NCI-H1417 (cell line): ENCODE results near the gene OTOP3.

Experiments used
- DNase-seq, 3 experiments: peaks; one replicate each; lab custom pipeline; 2025; lab: John Stamatoyannopoulos, UW

The OTOP3 gene

DNA sequence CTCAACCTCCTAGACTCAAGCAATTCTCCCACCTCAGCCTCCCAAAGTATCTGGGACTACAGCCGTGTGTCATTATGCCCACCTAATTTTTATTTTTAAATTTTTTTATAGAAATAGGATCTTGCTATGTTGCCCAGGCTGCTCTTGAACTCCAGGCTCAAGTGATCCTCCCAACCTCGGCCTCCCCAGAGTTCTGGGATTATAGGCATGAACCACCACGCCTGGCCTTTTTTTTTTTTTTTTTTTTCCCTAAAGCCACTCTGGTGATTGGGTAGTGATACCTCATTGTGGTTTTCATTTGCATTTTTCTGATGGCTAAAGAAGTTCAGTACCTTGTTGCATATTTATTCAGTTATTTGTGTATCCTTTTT is 50.5 kb downstream of the OTOP3 start:
- no peak for DNase-seq

DNA sequence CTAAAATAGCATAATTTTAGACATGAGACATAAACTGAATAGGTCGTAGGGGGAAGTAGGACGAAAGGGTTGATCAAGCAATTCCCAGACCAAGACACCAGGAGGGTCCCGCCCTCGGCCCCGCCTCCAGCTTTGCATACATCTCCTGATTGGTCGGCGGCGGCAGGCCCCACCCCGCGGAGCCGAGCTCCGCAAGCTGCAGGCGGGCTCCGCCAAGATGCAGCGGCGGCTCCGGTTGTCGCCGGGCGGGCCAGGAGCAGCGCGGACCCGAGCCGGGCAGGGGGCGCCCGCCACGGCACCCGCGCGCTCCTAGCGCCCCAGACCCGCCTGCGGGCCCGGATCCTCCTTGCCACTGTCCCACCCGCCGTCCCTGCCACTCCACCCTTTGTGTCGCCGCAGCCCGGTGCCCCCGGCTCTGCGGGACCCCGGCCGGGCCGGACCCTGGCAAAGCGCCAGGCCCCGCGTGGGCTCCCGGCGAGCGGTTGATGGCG is 51.8 kb downstream of the OTOP3 start, which contains the start of gene CDR2L:
Gene CDR2L, plus strand, starts transcription at position 215 of the 491 bp plus-strand sequence. CDS start 412 bp downstream, outside the sequence.
- peak; percentile 90 to 95 (median 93) for DNase-seq

GRCh38 chr17:74987909-74988711 is 52.4 kb downstream of the OTOP3 start:
- peak; percentile 48 to 59 (median 54) for DNase-seq

DNA sequence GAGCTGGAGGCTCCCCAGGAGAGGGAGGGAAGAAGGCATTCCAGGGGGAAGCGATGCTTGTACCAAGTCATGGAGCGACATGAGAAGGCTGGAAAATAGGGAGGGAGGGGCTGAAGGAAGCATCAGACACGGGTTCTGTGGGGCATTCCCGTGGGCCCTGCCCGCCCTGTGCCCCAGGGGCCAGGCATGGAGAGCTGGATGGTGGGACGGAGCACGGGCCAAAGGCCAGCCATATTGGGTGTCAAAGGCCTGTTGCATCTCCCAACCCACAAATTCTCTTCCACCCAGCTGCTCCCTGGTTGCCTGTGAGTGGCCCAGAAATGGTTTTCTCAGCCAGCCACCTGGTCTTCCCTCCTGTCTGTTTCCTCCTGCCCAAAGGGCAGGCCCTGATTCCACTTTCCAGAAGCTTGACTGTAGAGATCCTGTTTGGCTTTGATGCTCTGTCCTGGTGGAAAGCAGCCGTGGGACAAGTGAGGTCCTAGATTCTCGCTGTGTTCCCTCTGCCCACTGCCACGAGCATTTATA is 54.9 kb downstream of the OTOP3 start:
- no peak for DNase-seq

DNA sequence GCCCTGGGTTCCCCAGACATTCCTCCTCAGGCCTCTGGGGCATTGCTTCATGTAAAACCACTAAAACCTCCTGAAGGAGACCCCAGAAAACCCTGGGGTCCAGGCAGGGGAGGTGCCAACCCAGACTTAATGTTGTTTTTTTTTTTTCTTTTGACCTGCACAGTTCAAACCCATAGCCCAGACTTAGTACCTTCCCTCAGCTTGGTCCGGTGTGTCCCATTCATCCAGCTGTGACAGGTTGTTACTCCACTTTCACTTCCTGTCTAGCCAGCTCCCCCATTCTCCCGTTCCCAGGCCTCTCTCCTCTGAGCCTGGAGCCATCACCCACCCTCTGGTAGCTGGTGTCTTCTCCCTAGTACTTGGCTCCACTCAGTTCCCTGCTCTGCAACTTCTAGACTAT is 56.5 kb downstream of the OTOP3 start:
- no peak for DNase-seq

- DNase-seq, result no peak
Measured at GRCh38 chr17:74994440-74994839, 58.7 kb downstream of the OTOP3 start.

DNA sequence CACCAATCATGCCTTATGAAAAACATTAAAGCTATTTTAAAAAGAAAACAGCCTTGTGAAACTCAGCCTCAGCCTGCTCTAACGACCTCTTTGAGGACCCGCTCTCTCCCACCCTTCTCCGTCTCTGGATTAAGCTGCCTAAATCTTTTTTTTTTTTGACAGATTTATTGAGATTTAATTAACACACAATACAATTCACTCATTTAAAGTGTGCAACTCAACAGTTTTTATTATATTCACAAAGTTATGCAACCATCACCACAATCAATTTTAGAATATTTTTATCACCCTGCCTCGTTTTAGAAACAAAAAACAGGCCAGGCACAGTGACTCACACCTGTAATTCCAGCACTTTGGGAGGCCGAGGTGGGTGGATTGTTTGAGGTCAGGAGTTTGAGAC is 60.1 kb downstream of the OTOP3 start:
- DNase-seq, result no peak

- no peak for DNase-seq
Measured at GRCh38 chr17:74998783-74999182, 63.1 kb downstream of the OTOP3 start.

DNA sequence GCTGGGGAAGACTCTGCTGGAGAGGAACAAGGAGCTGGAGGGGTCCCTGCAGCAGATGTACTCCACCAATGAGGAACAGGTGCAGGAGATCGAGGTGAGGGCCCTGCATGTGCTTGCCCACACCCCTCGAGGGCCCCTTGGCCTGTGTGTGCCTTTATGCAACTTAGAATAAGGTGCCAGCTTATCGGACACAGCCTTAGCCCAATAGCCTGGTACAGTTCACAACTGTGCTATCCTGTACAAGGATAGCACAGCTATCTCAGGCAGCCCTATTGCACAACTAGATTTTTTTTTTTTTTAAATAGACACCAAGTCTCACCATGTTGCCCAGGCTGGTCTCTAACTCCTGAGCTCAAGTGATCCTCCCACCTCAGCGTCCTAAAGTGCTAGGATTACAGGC is 63.8 kb downstream of the OTOP3 start:
- no peak for DNase-seq
